ENCODE results near the gene NPAS3. TPM values are rescaled to one million over a fixed set of nuclear protein-coding genes. Genes with fewer than 3 reads are reported as not detected.

The NPAS3 gene
- total and polyA plus RNA-seq, 2 donors (not counting 3 experiments of a cell fraction or from before 2014, with no cell fraction given) = 0.10 to 0.13 TPM

DNA sequence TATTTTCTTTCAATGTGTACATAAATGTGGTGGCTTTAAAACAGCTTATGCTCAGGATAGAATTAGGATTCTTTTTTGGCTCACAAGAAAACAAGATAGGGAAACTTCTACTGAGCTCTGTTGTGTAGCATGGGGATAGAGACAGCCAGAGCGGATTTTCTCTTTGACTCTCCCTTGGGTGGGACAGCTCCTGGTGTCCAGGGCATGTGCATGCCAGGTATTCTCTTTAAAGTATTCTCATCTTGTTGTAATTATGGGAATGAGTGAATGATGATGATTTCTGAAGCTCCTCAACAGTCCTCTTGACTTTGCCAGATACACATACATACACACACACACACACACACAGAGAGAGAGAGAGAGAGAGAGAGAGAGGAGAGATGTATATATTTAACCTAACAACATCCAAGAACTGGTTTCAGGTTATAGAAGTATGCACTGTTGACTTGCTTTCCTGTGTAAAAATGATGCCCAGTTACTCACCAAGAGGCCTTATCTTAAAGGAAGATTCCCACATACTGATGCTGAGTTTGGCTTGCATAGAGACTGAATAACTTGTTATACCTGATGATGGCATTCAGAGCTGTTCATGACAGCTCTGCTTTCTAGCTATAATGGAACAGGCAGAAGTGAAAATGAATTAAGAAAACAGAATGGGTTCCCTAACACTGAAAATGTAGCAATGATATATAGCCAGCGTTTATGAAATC is 624.7 kb downstream of the NPAS3 start:
- no peak overlapping the region for H3K9ac ChIP-seq (replicated peaks; ENCODE audit: extremely low read depth, insufficient read depth, low read length)
- H4K20me1 ChIP-seq (replicated peaks; ENCODE audit: control insufficient read depth, extremely low read depth, insufficient read depth, low read length) = no peaks in the 10 kb centered on the region
- no peaks in the 10 kb centered on the region for H3K79me2 ChIP-seq (ENCODE audit: control insufficient read depth, insufficient read depth, low read length)
- no peak for FAIRE-seq
- TF ChIP-seq, protein P1, sequence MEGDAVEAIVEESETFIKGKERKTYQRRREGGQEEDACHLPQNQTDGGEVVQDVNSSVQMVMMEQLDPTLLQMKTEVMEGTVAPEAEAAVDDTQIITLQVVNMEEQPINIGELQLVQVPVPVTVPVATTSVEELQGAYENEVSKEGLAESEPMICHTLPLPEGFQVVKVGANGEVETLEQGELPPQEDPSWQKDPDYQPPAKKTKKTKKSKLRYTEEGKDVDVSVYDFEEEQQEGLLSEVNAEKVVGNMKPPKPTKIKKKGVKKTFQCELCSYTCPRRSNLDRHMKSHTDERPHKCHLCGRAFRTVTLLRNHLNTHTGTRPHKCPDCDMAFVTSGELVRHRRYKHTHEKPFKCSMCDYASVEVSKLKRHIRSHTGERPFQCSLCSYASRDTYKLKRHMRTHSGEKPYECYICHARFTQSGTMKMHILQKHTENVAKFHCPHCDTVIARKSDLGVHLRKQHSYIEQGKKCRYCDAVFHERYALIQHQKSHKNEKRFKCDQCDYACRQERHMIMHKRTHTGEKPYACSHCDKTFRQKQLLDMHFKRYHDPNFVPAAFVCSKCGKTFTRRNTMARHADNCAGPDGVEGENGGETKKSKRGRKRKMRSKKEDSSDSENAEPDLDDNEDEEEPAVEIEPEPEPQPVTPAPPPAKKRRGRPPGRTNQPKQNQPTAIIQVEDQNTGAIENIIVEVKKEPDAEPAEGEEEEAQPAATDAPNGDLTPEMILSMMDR (IDR thresholded peaks at IDR 0.05; ENCODE audit: extremely low read depth in 1 of 2, insufficient read depth in 1 of 2, low read depth in 1 of 2, low read length in 2 of 2) = no peak
- TF ChIP-seq FOS (IDR thresholded peaks at IDR 0.05; ENCODE audit: borderline replicate concordance, insufficient read depth, low read length) (no peak), POLR2AphosphoS5 (IDR thresholded peaks at IDR 0.05; ENCODE audit: insufficient read depth, low read depth, low read length) (no peak), GATA2 (IDR thresholded peaks at IDR 0.05; ENCODE audit: insufficient read depth, insufficient read length, low read depth, low read length) (peak; percentile 37), EZH2 (IDR thresholded peaks at IDR 0.05; ENCODE audit: borderline replicate concordance, low read depth, low read length, severe bottlenecking) (no peak)
- intact Hi-C loops (cut with micrococcal nuclease) (loop anchor here (10.0 kb wide), 1 partner anchor 629 kb away; the partner anchor contains the start of gene NPAS3), dilution Hi-C loops (cut with MboI; ENCODE audit: extremely low pct_ligation_motif_present, low sequenced_read_pairs) (no loop called here)
- H3K9me3 ChIP-seq (replicated peaks; ENCODE audit: control insufficient read depth, insufficient read depth, low read length) = no peaks in the 10 kb centered on the region
- no peak overlapping the region for H2AFZ ChIP-seq (ENCODE audit: low read depth, low read length)
- no peak overlapping the region for H3K4me3 ChIP-seq (replicated peaks in 1 of 3; ENCODE audit: insufficient read depth in 1 of 3, low read depth in 1 of 3, low read length in 3 of 3)
- no peaks in the 10 kb centered on the region for H3K9me1 ChIP-seq (replicated peaks; ENCODE audit: control insufficient read depth, extremely low read depth, insufficient read depth, low read length)
- H3K27ac ChIP-seq (ENCODE audit: insufficient read depth, low read depth, low read length) = peak overlapping the region; percentile 100
- H3K4me2 ChIP-seq (ENCODE audit: insufficient read depth, low read length) = no peak overlapping the region
- ChIA-PET CTCF (interaction anchor here (1.4 to 3.8 kb wide), 7 partner anchors 13 to 229 kb away, joined by 3 to 23 read pairs (median 7); no protein-coding TSS in a partner anchor), POLR2A (no interaction called here)
- H3K4me1 ChIP-seq (ENCODE audit: control insufficient read depth, extremely low read depth, insufficient read depth, low read length) = peaks cover 52% of the 10 kb centered on the region
- no TSS peak for BruUV-seq (replicated peaks)
- H3K36me3 ChIP-seq (ENCODE audit: control insufficient read depth in 2 of 2, extremely low read depth in 1 of 2, insufficient read depth in 2 of 2, low read length in 2 of 2) = no peaks in the 10 kb centered on the region
- no peaks in the 10 kb centered on the region for H3K27me3 ChIP-seq (ENCODE audit: control insufficient read depth in 2 of 2, insufficient read depth in 2 of 2, low read length in 2 of 2)
- DNase-seq (ENCODE audit: low read depth, low spot score) = peak; percentile 27

Measured in endothelial cell of umbilical vein (primary cell).